Activated T-cell treated with anti-CD3 and anti-CD28 coated beads, Interleukin-2, amount 50 U/mL, for 48 hours (primary cell): ENCODE results near the gene KIF9.
"Not testable (repeated sequence)": the region's sequence is repeated elsewhere in the genome, so short reads cannot be mapped to it uniquely, and the experiment has no call there.

ENCODE experiments used
- DNase-seq, 2 experiments: peaks; one replicate each; pipeline ENCODE4 v3.0.0-alpha.2; 2020

The KIF9 gene

GRCh38 chr3:47291754-47292420 is 9.3 kb upstream of the KIF9 start:
- not testable (repeated sequence) for DNase-seq

DNA sequence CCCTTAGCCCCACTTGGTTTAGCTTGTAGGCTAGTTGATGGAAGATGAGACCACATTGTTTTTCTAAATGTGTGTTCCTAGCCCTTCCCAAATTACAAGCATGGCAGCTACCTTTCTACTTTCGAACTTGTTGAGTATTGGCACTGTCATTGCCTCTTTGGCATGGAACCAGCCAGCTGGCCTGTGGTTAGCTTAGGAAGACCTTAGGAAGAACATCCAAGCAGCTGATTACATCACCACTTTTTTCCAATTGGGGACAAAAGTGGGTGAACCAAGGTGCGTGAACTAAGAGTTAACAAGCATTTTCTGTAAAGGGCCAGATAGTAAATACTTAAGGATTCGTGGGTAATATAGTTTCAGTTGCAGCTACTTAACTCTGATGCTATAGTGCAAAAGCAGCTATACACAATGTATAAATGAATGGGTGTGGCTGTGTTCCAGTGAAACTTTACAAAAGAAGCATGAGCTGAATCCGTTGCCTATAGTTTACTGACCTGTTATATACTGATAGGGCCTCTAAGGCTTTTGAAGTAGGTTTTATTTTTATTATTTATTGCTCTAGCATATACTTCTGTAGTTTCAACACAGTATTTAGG is 8.7 kb upstream of the KIF9 start:
- DNase-seq, result no peak

GRCh38 chr3:47288966-47289910 is 6.6 kb upstream of the KIF9 start:
- DNase-seq, result no peak

GRCh38 chr3:47283591-47284364 is 1.2 kb upstream of the KIF9 start:
- DNase-seq, result peak; percentile 58 to 63

- DNase-seq, result no peak
These were observed 566 bp upstream of the KIF9 start for GRCh38 chr3:47283193-47283537.

DNA sequence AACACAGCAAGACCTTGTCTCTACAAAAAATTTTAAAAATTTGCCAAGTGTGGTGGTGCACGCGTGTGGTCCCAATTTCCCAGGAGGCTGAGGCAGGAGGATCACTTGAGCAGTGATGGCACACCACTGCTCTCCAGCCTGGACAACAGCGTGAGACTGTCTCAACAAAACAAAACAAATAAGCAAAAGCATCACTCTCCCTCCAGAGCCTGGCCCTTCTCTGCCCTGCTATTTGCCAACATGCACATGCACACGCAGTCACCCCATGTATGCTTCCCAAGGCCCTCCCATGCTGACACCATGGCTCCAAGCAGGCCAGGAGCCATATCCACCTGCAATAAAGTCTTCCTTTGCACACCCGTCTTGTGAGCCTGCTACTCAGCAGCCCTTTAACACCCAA is 2.1 kb downstream of the KIF9 start:
- DNase-seq, result no peak

DNA sequence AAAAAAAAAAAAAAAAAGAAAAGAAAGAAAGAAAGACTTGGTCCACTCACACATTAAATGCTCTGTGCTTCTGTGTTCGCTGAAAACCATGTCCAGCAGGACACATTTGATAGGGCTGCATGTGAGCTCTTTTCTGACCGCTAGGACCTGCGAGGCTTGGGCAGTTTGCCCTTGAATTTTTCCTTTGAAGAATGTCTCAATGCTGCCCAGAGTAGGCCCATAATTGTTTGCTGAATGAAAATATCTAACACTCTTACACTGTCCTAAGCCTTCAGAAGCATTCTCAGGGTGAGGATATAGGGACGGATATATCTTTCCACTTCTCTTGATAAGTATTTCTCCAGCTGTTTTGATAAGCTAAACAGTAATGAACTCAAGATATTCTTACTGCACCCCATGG is 6.0 kb downstream of the KIF9 start:
- DNase-seq, result no peak

- no peak for DNase-seq
These were observed 7.9 kb downstream of the KIF9 start for GRCh38 chr3:47274652-47275051.

DNA sequence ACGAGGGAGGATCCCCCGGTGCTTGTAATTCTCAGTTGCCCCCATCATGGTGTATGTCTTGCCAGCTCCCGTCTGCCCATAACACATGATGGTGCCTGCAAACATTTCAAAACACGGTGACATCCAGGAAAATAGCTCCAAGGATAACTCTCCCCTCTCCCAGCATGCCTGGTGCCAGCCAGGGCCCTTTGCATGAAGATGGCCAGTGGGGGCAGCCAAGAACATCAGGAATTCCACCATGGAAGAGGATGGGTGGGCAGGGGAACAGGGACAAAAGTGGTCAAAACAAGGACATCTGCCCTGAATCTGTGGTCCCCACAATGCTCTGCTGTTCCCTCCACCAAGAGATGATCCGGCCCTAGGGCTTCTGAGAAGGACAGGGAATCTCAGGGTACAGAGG is 9.0 kb downstream of the KIF9 start:
- no peak for DNase-seq

DNA sequence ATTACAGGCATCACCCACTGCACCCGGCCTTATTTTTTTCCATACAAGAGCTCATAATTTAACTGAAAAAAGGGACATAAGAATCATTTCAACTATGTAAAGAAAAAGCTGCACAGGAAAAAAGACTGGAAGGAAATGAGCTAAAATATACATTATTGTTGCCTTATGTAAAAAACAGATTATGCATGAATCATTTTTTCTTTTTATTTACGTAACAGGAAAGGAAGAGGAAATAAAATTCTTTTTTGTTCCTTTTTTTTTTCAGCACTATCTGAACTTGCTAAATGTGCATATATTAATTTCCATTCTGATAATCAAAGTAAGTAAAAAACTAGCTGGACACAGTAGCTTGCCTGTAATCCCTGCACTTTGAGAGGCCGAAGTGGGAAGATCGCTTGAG is 12.1 kb downstream of the KIF9 start:
- no peak for DNase-seq

GRCh38 chr3:47267490-47267824 is 15.1 kb downstream of the KIF9 start:
- DNase-seq, result no peak

GRCh38 chr3:47266709-47267489 is 15.7 kb downstream of the KIF9 start:
- DNase-seq, result peak; percentile 66 to 70

DNA sequence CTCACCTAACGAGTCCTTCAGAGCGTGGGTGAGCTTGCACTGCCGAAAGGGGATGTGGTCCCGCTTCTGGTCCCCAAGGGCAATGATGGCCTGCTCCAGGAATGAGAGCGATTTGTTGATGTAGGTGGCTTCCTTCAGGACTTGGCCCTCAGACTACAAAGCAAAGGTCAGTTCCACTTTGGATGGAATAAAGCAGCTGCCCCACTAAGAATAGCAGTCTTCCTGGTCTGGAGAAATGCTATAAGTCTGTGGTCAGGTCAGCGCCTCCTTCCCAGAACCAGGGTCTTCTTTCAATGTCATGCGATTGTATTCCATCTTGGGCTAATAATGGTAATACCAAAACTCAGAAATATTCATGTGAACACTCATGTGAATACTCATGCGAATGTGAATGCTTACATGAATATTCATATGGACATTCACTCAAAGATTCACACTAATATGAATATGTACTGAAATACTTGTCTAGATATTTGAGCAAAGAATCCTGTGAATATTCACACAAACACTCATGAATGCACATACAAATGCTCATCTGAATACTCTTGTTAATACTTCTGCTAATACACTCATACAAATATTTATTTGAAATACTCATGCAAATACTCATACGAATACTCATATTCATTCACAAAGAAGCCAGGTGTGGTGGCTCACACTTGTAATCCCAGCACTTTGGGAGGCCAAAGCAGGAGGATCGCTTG is 16.7 kb downstream of the KIF9 start:
- no peak for DNase-seq

GRCh38 chr3:47265008-47265407 is 17.6 kb downstream of the KIF9 start:
- DNase-seq, result no peak

DNA sequence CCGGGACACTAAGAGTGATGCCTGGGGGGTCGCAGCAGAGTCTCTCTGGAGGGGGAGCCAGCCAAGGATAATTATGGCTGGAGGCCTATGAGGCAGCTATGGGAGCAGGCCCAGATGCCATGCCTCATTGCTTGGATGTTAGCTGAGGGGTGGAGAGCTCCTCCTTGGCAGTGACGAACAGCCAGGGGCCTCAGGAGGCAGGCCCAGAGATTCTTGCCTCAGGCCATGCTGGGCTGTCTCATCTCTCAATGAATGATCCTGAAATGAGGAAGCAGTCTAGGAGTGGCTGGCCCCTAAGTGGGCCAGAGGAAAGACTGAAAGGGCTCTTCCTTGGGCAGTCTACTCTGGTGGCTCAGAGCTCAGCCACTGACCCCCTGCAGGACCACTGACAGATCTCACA is 21.3 kb downstream of the KIF9 start:
- DNase-seq, result no peak

GRCh38 chr3:47260605-47261004 is 22.0 kb downstream of the KIF9 start:
- no peak for DNase-seq

DNA sequence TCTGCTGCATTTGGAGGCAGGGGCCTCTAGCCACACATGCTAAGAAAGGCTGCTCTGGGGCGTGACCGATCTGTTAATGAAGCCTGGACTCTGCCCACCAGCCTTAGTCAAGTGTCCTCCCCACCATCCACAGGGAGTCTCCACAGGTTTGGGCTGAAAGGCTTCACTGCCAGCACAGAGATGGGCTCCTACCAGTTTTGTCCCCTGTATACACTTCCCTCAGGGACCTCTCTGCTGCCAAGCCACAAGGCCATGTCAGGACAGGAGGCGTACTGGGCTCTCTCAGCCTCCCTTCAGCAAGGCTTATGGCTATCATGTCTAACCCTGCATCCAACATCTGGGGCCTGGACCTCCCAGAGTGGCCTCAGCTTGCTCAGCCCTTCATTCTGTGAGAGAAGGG is 23.5 kb downstream of the KIF9 start:
- no peak for DNase-seq

GRCh38 chr3:47256331-47256730 is 26.3 kb downstream of the KIF9 start:
- not testable (repeated sequence) for DNase-seq

GRCh38 chr3:47251689-47252088 is 30.9 kb downstream of the KIF9 start:
- DNase-seq, result no peak

GRCh38 chr3:47251085-47251484 is 31.5 kb downstream of the KIF9 start:
- DNase-seq, result not testable (repeated sequence)

DNA sequence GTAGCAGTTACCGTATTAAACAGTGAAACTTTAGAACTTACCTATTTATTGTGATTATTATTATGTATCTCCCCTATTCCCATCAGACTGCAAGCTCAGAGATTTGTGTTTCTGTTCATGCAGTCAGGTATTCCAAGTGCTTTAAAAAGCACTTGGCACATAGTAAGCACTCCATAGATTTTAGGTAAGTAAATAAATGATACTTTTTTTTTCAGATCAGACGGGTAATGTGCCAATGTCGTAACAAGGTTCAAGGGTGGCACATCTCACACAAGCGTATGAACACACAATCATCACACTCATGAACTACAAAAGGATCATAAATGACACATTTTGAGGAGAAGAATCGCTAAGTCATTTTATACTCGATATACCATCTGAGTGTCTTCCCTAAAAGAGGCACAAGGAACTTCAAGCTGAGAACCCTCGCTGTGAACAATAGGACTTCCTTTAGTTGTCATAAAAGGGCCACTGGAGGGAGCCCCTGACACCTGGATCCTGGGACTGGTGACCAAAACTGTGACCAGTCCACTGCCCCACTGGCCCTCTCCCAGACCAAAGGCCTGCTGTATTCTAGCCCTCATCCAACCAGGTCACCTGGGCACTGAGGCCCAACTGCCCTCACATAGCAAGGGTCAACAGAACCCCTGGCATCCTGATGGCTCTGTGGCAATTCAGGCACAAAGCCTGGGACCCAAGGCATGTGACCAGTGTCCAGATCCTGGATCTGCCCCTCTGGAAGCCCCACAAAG is 32.1 kb downstream of the KIF9 start:
- no peak for DNase-seq
